HepG2 (cell line): ENCODE measurements around the gene E2F1. TPM values are rescaled to one million over a fixed set of nuclear protein-coding genes. Genes with fewer than 3 reads are reported as not detected.
A peak's percentile ranks its signal among the peaks of the same experiment; 100 is the strongest.

ENCODE experiments used
- ATAC-seq: fragments of 200-7000 bp; cut with Tn5 transposase; 3 replicates; pipeline ENCODE4 v1.9.1; 2020; ENCODE audit warnings: mild to moderate bottlenecking, moderate library complexity
- BruUV-seq: library from RNA; stranded (reverse); fragments of 400-500 nt; replicated peaks from 2 replicates; lab custom pipeline; 2021; lab: Mats Ljungman, UMichigan
- CTCF ChIA-PET: fragments of 300-600 bp; formaldehyde crosslinking; extraction: SDS; loops from one replicate; lab custom pipeline; 2021; ENCODE audit warnings: low total read pairs, inconsistent platforms, low intra/inter-chr PET ratio; lab: Yijun Ruan, JAX
- POLR2A ChIA-PET: fragments of 350-600 bp; sonication (Branson Sonifier 250); formaldehyde crosslinking; loops from one replicate; lab custom pipeline; 2020; ENCODE audit warnings: antibody characterized with exemption, inconsistent platforms; lab: Yijun Ruan, JAX
- DNase-seq: peaks from one replicate; pipeline ENCODE4 v3.0.0-alpha.2; 2015; ENCODE audit warnings: low spot score
- FAIRE-seq: peaks from 3 replicates; lab custom pipeline; 2011; peaks lifted over from hg19 to GRCh38; lab: Jason Lieb, UNC
- H2AFZ ChIP-seq: one replicate; pipeline ENCODE4 v1.6.1; 2011; ENCODE audit warnings: low read length, inconsistent platforms
- H3K27ac ChIP-seq: fragments of 300-600 bp; 3 replicates; pipeline ENCODE4 v1.8.0; 2011; ENCODE audit warnings: mixed run types, mild to moderate bottlenecking, mixed read lengths, low read length, inconsistent platforms; ENCODE audit not compliant: insufficient read depth; ENCODE audit errors: extremely low read length
- H3K27me3 ChIP-seq, 2 experiments: fragments of 200-600 bp in 1 of 2; 2 replicates in 1 of 2; 3 replicates in 1 of 2; pipeline versions ENCODE4 v1.6.0 to v1.8.0; 2011; ENCODE audit warnings: low read length in 2 of 2, mild to moderate bottlenecking in 2 of 2, moderate library complexity in 2 of 2, inconsistent platforms in 1 of 2; ENCODE audit not compliant: insufficient read depth in 2 of 2, control insufficient read depth in 1 of 2
- H3K36me3 ChIP-seq, 2 experiments: fragments of 200-600 bp in 1 of 2; replicated peaks in 1 of 2; 2 replicates in 1 of 2; 3 replicates in 1 of 2; pipeline versions ENCODE4 v1.5.1 to v1.8.0; 2011; ENCODE audit warnings: low read length in 2 of 2, inconsistent platforms in 1 of 2; ENCODE audit not compliant: insufficient read depth in 2 of 2, control insufficient read depth in 1 of 2
- H3K4me1 ChIP-seq: 2 replicates; pipeline ENCODE4 v1.5.1; 2012; ENCODE audit warnings: low read length, inconsistent platforms; ENCODE audit not compliant: insufficient read depth
- H3K4me2 ChIP-seq: 2 replicates; pipeline ENCODE4 v1.6.0; 2011; ENCODE audit warnings: low read depth, low read length, inconsistent platforms
- H3K4me3 ChIP-seq, 3 experiments: fragments of 200-600 bp in 1 of 3; sonication (generic), shearing (Covaris generic) in 1 of 3; replicated peaks in 1 of 3; 2 replicates each; pipeline ENCODE4 v1.5.1; 2011 to 2016; ENCODE audit warnings: low read length in 3 of 3, inconsistent platforms in 2 of 3, low read depth in 2 of 3, mild to moderate bottlenecking in 2 of 3, control low read depth in 1 of 3, mixed read lengths in 1 of 3; ENCODE audit not compliant: insufficient read depth in 1 of 3
- H3K79me2 ChIP-seq: one replicate; pipeline ENCODE4 v1.6.1; 2011; ENCODE audit warnings: low read length, inconsistent platforms; ENCODE audit not compliant: insufficient read depth
- H3K9ac ChIP-seq: 2 replicates; pipeline ENCODE4 v1.6.0; 2011; ENCODE audit warnings: mild to moderate bottlenecking, low read depth, low read length, inconsistent platforms; ENCODE audit not compliant: insufficient read depth
- H3K9me3 ChIP-seq: 2 replicates; pipeline ENCODE4 v1.5.1; 2012; ENCODE audit warnings: mild to moderate bottlenecking, low read length
- H4K20me1 ChIP-seq: 2 replicates; pipeline ENCODE4 v1.6.0; 2011; ENCODE audit warnings: inconsistent platforms, mild to moderate bottlenecking, low read length, moderate library complexity; ENCODE audit not compliant: insufficient read depth
- AGO2 ChIP-seq: fragments of 200-400 bp; formaldehyde crosslinking; optimal IDR thresholded peaks from 2 replicates; pipeline ENCODE3; 2017; ENCODE audit warnings: mild to moderate bottlenecking, low read depth, low read length, moderate library complexity
- ARNT2 ChIP-seq: sonication (generic); formaldehyde crosslinking; IDR thresholded peaks from 2 replicates; pipeline ENCODE4 v1.8.0; 2022; ENCODE audit warnings: mild to moderate bottlenecking, low read depth, missing genetic modification reagents, moderate library complexity
- EHMT2 ChIP-seq: fragments of 200-600 bp; sonication (generic); IDR thresholded peaks from 2 replicates; pipeline ENCODE4 v1.7.0; 2017; ENCODE audit warnings: antibody characterized with exemption, low read depth, low read length, borderline replicate concordance
- JUN ChIP-seq: sonication (generic); formaldehyde crosslinking; IDR thresholded peaks from 2 replicates; pipeline ENCODE4 v1.4.0; 2020; ENCODE audit warnings: mild to moderate bottlenecking, missing genetic modification reagents
- POLR2AphosphoS5 ChIP-seq: IDR thresholded peaks from 2 replicates; pipeline ENCODE4 v1.6.1; 2012; ENCODE audit warnings: low read depth, low read length
- SMYD3 ChIP-seq: sonication (generic); formaldehyde crosslinking; IDR thresholded peaks from 2 replicates; pipeline ENCODE4 v1.8.1; 2023; ENCODE audit warnings: mild to moderate bottlenecking, missing genetic modification reagents
- ZNF430 ChIP-seq: sonication (generic); formaldehyde crosslinking; IDR thresholded peaks from 2 replicates; pipeline ENCODE4 v1.9.0; 2021; ENCODE audit warnings: mild to moderate bottlenecking, missing genetic modification reagents
- ZNF572 ChIP-seq: sonication (generic); formaldehyde crosslinking; IDR thresholded peaks from 2 replicates; pipeline ENCODE4 v1.5.1; 2020; ENCODE audit warnings: mild to moderate bottlenecking, missing genetic modification reagents
- ZNF619 ChIP-seq: sonication (generic); formaldehyde crosslinking; IDR thresholded peaks from 2 replicates; pipeline ENCODE4 v1.4.0; 2020; ENCODE audit warnings: mild to moderate bottlenecking, missing genetic modification reagents
- ZNF772 ChIP-seq: sonication (generic); formaldehyde crosslinking; IDR thresholded peaks from 2 replicates; pipeline ENCODE4 v1.5.0; 2020; ENCODE audit warnings: mild to moderate bottlenecking, missing genetic modification reagents
- ZNF790 ChIP-seq: sonication (generic); formaldehyde crosslinking; IDR thresholded peaks from 2 replicates; pipeline ENCODE4 v1.8.0; 2022; ENCODE audit warnings: missing genetic modification reagents, mild to moderate bottlenecking, borderline replicate concordance
- WGBS: methylation state at CpG from one replicate; pipeline ENCODE4 v1.1.6; 2017; ENCODE audit warnings: low lambda C conversion rate; 5-methylcytosine and 5-hydroxymethylcytosine counted together
- in situ Hi-C: cut with HindIII; loops from 2 replicates; pipeline ENCODE4 v1.10.0; 2017; ENCODE audit warnings: low pct_unique_long_range_greater_than_20kb; ENCODE audit not compliant: extremely low pct_ligation_motif_present
- intact Hi-C: fragments of 100-400 bp; cut with micrococcal nuclease; formaldehyde crosslinking; loops from one replicate; pipeline ENCODE4 v1.10.0; 2022; ENCODE audit not compliant: unreplicated experiment
- polyA plus RNA-seq, 8 experiments: library from polyadenylated mRNA; depleted of rRNA in 3 of 8; stranded (reverse) in 7 of 8; unstranded in 1 of 8; fragments of >200 nt; fragmentation: Illumina TruSeq in 4 of 8; extraction: Trizol in 4 of 8; gene quantifications; 2 replicates each; pipeline versions ENCODE4 v1.2.1 to v1.2.3, GENCODE V29; 2011 to 2016; ENCODE audit warnings: low read depth in 4 of 8, missing spikeins in 1 of 8, mixed read lengths in 1 of 8; ENCODE audit not compliant: insufficient read depth in 1 of 8
- total RNA-seq, 5 experiments: library from RNA; depleted of rRNA; stranded (reverse); fragments of >200 nt; fragmentation: Illumina TruSeq; extraction: Trizol; gene quantifications; 2 replicates each; pipeline ENCODE4 v1.2.3, GENCODE V29; 2016; ENCODE audit warnings: low read depth in 1 of 5
- TF ChIP-seq, protein P1 (sequence below): sonication (generic); formaldehyde crosslinking; IDR thresholded peaks from 2 replicates; pipeline ENCODE4 v1.4.0; 2020; ENCODE audit warnings: low read depth, missing genetic modification reagents
- TF ChIP-seq, protein P2 (sequence below): IDR thresholded peaks from 2 replicates; pipeline ENCODE4 v1.6.1; 2012; ENCODE audit warnings: low read depth, low read length, improper control_type of control experiment
- TF ChIP-seq, protein P3 (sequence below), 2 experiments: sonication (generic) in 1 of 2; formaldehyde crosslinking in 1 of 2; IDR thresholded peaks; 2 replicates each; pipeline versions ENCODE4 v1.4.0 to v1.6.1; 2016 to 2020; ENCODE audit warnings: borderline replicate concordance in 1 of 2, low read depth in 1 of 2, mild to moderate bottlenecking in 1 of 2, missing genetic modification reagents in 1 of 2

E2F1 gene
- total and polyA plus RNA-seq, 2 of the 13 experiments (the other 11 are each of a cell fraction or from before 2014, with no cell fraction given) = 25.5 to 39.4 TPM

DNA sequence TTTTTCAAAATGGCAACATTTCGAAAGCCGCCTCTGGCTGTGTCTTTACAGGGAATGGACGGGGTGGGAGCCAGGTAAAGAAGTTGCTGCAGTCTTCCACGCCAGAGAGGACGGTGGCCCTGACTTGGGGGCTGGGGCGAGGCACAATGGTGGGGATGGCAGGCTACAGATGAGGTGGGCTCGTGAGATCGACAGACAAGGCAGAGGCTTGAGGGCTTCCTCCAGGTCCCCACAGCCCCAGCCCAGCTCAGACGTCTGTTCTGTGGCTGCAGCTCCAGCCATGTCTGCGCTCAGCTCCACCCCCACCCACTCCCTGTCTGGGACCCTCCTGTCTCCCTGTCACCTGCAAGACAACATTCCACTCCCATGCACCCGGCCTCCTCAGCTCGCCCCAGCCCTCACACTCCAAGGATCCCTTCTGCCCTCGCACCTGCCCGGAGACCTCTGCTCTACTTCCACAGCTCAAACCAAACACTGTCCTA is 31.5 kb downstream of the E2F1 start:
- intact Hi-C loops = loop anchor here (5.0 kb wide), 1 partner anchor 137 kb away; no protein-coding TSS in a partner anchor
- Histone ChIP-seq H3K79me2 (no peaks in the 10 kb centered on the region), H3K27me3 (no peaks in the 10 kb centered on the region), H3K9ac (no peak overlapping the region), H3K36me3 (peaks cover 24 to 32% of the 10 kb centered on the region in 2 experiments; a peak in 4 of 5 replicates), H3K4me3 (no peak overlapping the region), H3K4me2 (no peak overlapping the region), H3K4me1 (peaks cover 37% of the 10 kb centered on the region), H4K20me1 (no peaks in the 10 kb centered on the region), H2AFZ (no peak overlapping the region), H3K9me3 (no peaks in the 10 kb centered on the region), H3K27ac (no peak overlapping the region)
- ChIA-PET CTCF (interaction anchor here (4.7 kb wide), 1 partner anchor 196 kb away, joined by 53 read pairs; no protein-coding TSS in a partner anchor), POLR2A (interaction anchor here (1.7 to 2.2 kb wide), 2 partner anchors 9 to 20 kb away, joined by 5 to 24 read pairs; no protein-coding TSS in a partner anchor)
- FAIRE-seq = no peak
- peak; percentile 0; the same call in 1 of the 3 replicates for ATAC-seq
- WGBS = 88% methylated on average over 13 of the region's 14 CpGs
- in situ Hi-C loops = loop anchor here (5.0 kb wide), 1 partner anchor 192 kb away; no protein-coding TSS in a partner anchor
- no TSS peak for BruUV-seq
- no peak for DNase-seq
- TF ChIP-seq EHMT2 = no peak
- no peak for TF ChIP-seq ZNF572 (CRISPR knock-in tag)
- TF ChIP-seq ARNT2 (CRISPR knock-in tag) = no peak
- TF ChIP-seq ZNF772 = no peak
- TF ChIP-seq ZNF430 (CRISPR knock-in tag) = no peak
- peak; percentile 24; the same call in 1 of the 2 replicates for TF ChIP-seq POLR2AphosphoS5
- no peak for TF ChIP-seq ZNF790 (CRISPR knock-in tag)
- TF ChIP-seq, protein P1, sequence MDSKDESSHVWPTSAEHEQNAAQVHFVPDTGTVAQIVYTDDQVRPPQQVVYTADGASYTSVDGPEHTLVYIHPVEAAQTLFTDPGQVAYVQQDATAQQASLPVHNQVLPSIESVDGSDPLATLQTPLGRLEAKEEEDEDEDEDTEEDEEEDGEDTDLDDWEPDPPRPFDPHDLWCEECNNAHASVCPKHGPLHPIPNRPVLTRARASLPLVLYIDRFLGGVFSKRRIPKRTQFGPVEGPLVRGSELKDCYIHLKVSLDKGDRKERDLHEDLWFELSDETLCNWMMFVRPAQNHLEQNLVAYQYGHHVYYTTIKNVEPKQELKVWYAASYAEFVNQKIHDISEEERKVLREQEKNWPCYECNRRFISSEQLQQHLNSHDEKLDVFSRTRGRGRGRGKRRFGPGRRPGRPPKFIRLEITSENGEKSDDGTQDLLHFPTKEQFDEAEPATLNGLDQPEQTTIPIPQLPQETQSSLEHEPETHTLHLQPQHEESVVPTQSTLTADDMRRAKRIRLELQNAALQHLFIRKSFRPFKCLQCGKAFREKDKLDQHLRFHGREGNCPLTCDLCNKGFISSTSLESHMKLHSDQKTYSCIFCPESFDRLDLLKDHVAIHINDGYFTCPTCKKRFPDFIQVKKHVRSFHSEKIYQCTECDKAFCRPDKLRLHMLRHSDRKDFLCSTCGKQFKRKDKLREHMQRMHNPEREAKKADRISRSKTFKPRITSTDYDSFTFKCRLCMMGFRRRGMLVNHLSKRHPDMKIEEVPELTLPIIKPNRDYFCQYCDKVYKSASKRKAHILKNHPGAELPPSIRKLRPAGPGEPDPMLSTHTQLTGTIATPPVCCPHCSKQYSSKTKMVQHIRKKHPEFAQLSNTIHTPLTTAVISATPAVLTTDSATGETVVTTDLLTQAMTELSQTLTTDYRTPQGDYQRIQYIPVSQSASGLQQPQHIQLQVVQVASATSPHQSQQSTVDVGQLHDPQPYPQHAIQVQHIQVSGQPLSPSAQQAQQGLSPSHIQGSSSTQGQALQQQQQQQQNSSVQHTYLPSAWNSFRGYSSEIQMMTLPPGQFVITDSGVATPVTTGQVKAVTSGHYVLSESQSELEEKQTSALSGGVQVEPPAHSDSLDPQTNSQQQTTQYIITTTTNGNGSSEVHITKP (CRISPR knock-in tag) = no peak
- TF ChIP-seq SMYD3 = no peak
- no peak for TF ChIP-seq ZNF619
- TF ChIP-seq, protein P2, sequence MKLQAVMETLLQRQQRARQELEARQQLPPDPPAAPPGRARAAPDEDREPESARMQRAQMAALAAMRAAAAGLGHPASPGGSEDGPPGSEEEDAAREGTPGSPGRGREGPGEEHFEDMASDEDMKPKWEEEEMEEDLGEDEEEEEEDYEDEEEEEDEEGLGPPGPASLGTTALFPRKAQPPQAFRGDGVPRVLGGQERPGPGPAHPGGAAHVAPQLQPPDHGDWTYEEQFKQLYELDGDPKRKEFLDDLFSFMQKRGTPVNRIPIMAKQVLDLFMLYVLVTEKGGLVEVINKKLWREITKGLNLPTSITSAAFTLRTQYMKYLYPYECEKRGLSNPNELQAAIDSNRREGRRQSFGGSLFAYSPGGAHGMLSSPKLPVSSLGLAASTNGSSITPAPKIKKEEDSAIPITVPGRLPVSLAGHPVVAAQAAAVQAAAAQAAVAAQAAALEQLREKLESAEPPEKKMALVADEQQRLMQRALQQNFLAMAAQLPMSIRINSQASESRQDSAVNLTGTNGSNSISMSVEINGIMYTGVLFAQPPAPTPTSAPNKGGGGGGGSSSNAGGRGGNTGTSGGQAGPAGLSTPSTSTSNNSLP = no peak
- no peak for TF ChIP-seq JUN (CRISPR knock-in tag)
- TF ChIP-seq, protein P3, sequence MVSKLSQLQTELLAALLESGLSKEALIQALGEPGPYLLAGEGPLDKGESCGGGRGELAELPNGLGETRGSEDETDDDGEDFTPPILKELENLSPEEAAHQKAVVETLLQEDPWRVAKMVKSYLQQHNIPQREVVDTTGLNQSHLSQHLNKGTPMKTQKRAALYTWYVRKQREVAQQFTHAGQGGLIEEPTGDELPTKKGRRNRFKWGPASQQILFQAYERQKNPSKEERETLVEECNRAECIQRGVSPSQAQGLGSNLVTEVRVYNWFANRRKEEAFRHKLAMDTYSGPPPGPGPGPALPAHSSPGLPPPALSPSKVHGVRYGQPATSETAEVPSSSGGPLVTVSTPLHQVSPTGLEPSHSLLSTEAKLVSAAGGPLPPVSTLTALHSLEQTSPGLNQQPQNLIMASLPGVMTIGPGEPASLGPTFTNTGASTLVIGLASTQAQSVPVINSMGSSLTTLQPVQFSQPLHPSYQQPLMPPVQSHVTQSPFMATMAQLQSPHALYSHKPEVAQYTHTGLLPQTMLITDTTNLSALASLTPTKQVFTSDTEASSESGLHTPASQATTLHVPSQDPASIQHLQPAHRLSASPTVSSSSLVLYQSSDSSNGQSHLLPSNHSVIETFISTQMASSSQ (IDR thresholded peaks at IDR 0.05; ENCODE audit: low read depth) = no peak
- TF ChIP-seq, protein P3 (CRISPR knock-in tag; IDR thresholded peaks at IDR 0.05; ENCODE audit: borderline replicate concordance) = 0 out of 2 replicates have a peak, but pooled peaks have one; percentile 13
- TF ChIP-seq AGO2 = peak; percentile 93
